CD1c-positive myeloid dendritic cell (primary cell): Measurements from ENCODE around the gene TANK.
"Not testable (repeated sequence)": the region's sequence is repeated elsewhere in the genome, so short reads cannot be mapped to it uniquely, and the experiment has no call there.

ENCODE experiments used
- DNase-seq: peaks from one replicate; pipeline ENCODE4 v3.0.0-alpha.2; 2016; ENCODE audit errors: extremely low spot score

The TANK gene

GRCh38 chr2:161269111-161269510 is 108.9 kb downstream of the TANK start:
- DNase-seq, result no peak

- DNase-seq, result peak; percentile 78
Measured at GRCh38 chr2:161273038-161273760, 113.0 kb downstream of the TANK start.

DNA sequence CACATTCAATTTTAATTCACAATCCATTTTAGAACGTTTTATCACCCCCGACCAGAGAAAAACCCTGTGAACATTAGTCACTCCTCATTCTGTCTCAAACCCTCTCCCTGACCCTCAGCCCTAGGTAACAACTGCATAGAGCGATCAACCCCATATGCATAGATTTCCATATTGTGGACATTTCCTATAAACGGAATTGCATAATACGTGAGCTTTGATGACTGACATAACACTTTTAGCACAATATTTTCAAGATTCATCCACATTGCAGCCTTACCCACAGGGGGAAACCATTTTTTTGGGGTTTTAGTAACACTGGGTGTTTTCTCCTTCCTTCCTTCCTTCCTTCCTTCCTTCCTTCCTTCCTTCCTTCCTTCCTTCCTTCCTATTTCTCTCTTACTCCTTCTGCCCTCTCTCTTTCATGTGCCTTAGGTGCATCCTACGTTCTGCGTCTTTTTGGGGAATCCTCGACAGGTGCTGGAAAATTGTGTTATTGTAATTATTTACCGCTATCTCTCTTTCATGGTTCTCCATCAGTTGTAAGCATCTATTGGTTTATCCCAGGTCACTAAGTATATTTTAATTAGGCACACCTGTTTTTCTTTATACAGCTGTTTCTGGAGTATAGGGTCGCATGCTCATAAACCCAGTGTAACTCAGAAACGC is 118.5 kb downstream of the TANK start:
- DNase-seq, result peak; percentile 25

- DNase-seq, result not testable (repeated sequence)
Measured at GRCh38 chr2:161279230-161279815, 119.1 kb downstream of the TANK start.

GRCh38 chr2:161280906-161281323 is 120.7 kb downstream of the TANK start:
- DNase-seq, result peak; percentile 9

- DNase-seq, result not testable (repeated sequence)
Measured at GRCh38 chr2:161281615-161282310, 121.5 kb downstream of the TANK start.

DNA sequence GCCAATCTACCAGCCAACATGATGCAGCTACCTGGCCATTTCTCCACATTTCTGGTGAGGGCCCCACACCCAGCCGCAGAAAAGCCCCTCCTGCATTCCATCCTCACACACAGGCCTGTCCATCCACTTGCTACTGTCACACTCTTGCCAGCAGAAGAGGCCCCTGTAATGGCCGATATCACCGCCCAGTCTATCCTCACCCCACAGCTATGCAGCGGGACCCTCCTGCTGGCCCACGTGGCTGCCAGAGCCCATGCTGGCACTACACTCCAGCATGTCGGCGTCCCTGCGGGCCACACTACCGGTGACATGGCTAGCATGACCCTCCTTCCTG is 122.0 kb downstream of the TANK start:
- not testable (repeated sequence) for DNase-seq

DNA sequence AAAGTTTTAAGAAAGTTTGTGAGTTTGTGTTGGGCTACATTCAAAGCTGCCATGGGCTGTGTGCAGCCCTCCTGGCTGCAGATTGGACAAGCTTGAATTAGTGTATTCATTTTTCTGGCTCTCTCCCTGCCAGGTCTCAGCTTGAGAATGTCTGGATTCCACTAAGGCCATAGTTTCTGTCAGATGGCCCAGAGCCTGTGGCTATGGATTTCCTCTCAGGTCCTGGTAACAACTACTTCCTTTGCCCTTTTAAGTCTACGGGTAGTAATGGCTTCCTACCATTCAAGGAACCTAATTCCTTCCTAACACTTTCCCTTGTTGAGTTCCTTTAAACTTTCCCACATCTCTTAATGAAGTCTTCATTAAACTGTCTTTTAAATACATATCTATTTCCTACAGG is 123.7 kb downstream of the TANK start:
- DNase-seq, result no peak
